Measurements from ENCODE around the gene DCLK2. TPM values are rescaled to one million over a fixed set of nuclear protein-coding genes. Genes with fewer than 3 reads are reported as not detected.

Gene DCLK2
- total and polyA plus RNA-seq, 2 of the 13 experiments (the other 11 are each of a cell fraction or from before 2014, with no cell fraction given): not detected

DNA sequence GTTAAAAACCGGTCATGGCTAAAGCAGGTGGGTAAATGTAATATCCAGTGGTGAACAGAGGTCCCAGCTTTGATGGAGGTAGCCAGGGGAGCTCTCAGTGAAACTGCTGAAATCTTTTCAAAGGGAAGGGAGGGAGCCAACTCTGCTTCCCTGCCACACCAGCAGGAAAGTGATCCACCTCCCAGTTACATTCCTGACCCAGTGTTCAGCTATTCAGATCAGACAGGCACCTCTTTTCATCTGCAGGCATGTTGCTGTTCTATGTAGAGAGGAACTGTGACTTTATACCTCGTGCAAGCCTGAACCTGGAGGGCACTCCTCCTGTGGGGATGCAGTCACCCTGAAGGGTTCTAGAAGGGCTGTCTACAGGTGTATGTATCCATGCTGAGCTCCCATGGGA lies 37.6 kb downstream of the DCLK2 start:
- TF ChIP-seq ZNF530 (CRISPR knock-in tag; IDR thresholded peaks at IDR 0.05; ENCODE audit: low read depth): no peak
- TF ChIP-seq ZIK1 (CRISPR knock-in tag; IDR thresholded peaks at IDR 0.05; ENCODE audit: borderline replicate concordance, low read depth): no peak
- TF ChIP-seq, protein P1, sequence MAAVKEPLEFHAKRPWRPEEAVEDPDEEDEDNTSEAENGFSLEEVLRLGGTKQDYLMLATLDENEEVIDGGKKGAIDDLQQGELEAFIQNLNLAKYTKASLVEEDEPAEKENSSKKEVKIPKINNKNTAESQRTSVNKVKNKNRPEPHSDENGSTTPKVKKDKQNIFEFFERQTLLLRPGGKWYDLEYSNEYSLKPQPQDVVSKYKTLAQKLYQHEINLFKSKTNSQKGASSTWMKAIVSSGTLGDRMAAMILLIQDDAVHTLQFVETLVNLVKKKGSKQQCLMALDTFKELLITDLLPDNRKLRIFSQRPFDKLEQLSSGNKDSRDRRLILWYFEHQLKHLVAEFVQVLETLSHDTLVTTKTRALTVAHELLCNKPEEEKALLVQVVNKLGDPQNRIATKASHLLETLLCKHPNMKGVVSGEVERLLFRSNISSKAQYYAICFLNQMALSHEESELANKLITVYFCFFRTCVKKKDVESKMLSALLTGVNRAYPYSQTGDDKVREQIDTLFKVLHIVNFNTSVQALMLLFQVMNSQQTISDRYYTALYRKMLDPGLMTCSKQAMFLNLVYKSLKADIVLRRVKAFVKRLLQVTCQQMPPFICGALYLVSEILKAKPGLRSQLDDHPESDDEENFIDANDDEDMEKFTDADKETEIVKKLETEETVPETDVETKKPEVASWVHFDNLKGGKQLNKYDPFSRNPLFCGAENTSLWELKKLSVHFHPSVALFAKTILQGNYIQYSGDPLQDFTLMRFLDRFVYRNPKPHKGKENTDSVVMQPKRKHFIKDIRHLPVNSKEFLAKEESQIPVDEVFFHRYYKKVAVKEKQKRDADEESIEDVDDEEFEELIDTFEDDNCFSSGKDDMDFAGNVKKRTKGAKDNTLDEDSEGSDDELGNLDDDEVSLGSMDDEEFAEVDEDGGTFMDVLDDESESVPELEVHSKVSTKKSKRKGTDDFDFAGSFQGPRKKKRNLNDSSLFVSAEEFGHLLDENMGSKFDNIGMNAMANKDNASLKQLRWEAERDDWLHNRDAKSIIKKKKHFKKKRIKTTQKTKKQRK (IDR thresholded peaks at IDR 0.05; ENCODE audit: low read length): no peak
- TF ChIP-seq, protein P2, sequence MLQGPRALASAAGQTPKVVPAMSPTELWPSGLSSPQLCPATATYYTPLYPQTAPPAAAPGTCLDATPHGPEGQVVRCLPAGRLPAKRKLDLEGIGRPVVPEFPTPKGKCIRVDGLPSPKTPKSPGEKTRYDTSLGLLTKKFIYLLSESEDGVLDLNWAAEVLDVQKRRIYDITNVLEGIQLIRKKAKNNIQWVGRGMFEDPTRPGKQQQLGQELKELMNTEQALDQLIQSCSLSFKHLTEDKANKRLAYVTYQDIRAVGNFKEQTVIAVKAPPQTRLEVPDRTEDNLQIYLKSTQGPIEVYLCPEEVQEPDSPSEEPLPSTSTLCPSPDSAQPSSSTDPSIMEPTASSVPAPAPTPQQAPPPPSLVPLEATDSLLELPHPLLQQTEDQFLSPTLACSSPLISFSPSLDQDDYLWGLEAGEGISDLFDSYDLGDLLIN (CRISPR knock-in tag; IDR thresholded peaks at IDR 0.05; ENCODE audit: borderline replicate concordance): no peak
- TF ChIP-seq HOXA5 (CRISPR knock-in tag; IDR thresholded peaks at IDR 0.05): no peak
- TF ChIP-seq NR2C2 (CRISPR knock-in tag; IDR thresholded peaks at IDR 0.05; ENCODE audit: borderline replicate concordance): no peak
- TF ChIP-seq SP2 (CRISPR knock-in tag; IDR thresholded peaks at IDR 0.05): no peak
- no peak for TF ChIP-seq AGO1 (IDR thresholded peaks at IDR 0.05; ENCODE audit: low read depth, low read length, poor library complexity, severe bottlenecking)
- no peak for TF ChIP-seq REL (CRISPR knock-in tag; conservative IDR thresholded peaks at IDR 0.05)
- TF ChIP-seq HNRNPL (IDR thresholded peaks at IDR 0.05; ENCODE audit: low read depth, low read length): no peak
- no peak for TF ChIP-seq EED (CRISPR knock-in tag; IDR thresholded peaks at IDR 0.05)
- no peak for TF ChIP-seq PCBP1 (IDR thresholded peaks at IDR 0.05; ENCODE audit: borderline replicate concordance, low read depth, low read length)
- TF ChIP-seq, protein P3, sequence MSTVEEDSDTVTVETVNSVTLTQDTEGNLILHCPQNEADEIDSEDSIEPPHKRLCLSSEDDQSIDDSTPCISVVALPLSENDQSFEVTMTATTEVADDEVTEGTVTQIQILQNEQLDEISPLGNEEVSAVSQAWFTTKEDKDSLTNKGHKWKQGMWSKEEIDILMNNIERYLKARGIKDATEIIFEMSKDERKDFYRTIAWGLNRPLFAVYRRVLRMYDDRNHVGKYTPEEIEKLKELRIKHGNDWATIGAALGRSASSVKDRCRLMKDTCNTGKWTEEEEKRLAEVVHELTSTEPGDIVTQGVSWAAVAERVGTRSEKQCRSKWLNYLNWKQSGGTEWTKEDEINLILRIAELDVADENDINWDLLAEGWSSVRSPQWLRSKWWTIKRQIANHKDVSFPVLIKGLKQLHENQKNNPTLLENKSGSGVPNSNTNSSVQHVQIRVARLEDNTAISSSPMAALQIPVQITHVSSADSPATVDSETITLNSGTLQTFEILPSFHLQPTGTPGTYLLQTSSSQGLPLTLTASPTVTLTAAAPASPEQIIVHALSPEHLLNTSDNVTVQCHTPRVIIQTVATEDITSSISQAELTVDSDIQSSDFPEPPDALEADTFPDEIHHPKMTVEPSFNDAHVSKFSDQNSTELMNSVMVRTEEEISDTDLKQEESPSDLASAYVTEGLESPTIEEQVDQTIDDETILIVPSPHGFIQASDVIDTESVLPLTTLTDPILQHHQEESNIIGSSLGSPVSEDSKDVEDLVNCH (CRISPR knock-in tag; IDR thresholded peaks at IDR 0.05): no peak
- TF ChIP-seq, protein P4, sequence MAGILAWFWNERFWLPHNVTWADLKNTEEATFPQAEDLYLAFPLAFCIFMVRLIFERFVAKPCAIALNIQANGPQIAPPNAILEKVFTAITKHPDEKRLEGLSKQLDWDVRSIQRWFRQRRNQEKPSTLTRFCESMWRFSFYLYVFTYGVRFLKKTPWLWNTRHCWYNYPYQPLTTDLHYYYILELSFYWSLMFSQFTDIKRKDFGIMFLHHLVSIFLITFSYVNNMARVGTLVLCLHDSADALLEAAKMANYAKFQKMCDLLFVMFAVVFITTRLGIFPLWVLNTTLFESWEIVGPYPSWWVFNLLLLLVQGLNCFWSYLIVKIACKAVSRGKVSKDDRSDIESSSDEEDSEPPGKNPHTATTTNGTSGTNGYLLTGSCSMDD (CRISPR knock-in tag; IDR thresholded peaks at IDR 0.05): no peak
- TF ChIP-seq EZH2 (conservative IDR thresholded peaks at IDR 0.05; ENCODE audit: low read depth, low read length): no peak
- no peak for TF ChIP-seq BCL6 (CRISPR knock-in tag; IDR thresholded peaks at IDR 0.05)
- TF ChIP-seq, protein P5, sequence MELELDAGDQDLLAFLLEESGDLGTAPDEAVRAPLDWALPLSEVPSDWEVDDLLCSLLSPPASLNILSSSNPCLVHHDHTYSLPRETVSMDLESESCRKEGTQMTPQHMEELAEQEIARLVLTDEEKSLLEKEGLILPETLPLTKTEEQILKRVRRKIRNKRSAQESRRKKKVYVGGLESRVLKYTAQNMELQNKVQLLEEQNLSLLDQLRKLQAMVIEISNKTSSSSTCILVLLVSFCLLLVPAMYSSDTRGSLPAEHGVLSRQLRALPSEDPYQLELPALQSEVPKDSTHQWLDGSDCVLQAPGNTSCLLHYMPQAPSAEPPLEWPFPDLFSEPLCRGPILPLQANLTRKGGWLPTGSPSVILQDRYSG (CRISPR knock-in tag; IDR thresholded peaks at IDR 0.05): no peak
- CTCF ChIA-PET (ENCODE audit: low intra/inter-chr PET ratio, low total read pairs): no interaction called here

More for the DNA sequence above, 37.6 kb downstream of the DCLK2 start:
- ATAC-seq: no peak
- Histone ChIP-seq H3K27ac (ENCODE audit: extremely low read length, insufficient read depth, low read length) (no peak overlapping the region), H3K79me2 (ENCODE audit: insufficient read depth, low read length) (no peaks in the 10 kb centered on the region), H3K9me3 (ENCODE audit: low read length) (no peaks in the 10 kb centered on the region), H3K4me3 (replicated peaks in 1 of 3; ENCODE audit: insufficient read depth in 1 of 3, low read depth in 2 of 3, low read length in 3 of 3) (no peak overlapping the region), H2AFZ (ENCODE audit: low read length) (no peak overlapping the region), H4K20me1 (ENCODE audit: insufficient read depth, low read length) (no peaks in the 10 kb centered on the region), H3K36me3 (replicated peaks in 1 of 2; ENCODE audit: control insufficient read depth in 1 of 2, insufficient read depth in 2 of 2, low read length in 2 of 2) (no peaks in the 10 kb centered on the region), H3K4me2 (ENCODE audit: low read depth, low read length) (no peak overlapping the region), H3K27me3 (ENCODE audit: control insufficient read depth in 1 of 2, insufficient read depth in 2 of 2, low read length in 2 of 2) (no peaks in the 10 kb centered on the region), H3K9ac (ENCODE audit: insufficient read depth, low read depth, low read length) (no peak overlapping the region), H3K4me1 (ENCODE audit: insufficient read depth, low read length) (peaks cover 10% of the 10 kb centered on the region)
- DNase-seq (ENCODE audit: low spot score): no peak
- intact Hi-C loops (cut with micrococcal nuclease; ENCODE audit: unreplicated experiment) (no loop called here), in situ Hi-C loops (cut with HindIII; ENCODE audit: extremely low pct_ligation_motif_present, low pct_unique_long_range_greater_than_20kb) (no loop called here)
- no TSS peak for BruUV-seq (replicated peaks)
- POLR2A ChIA-PET: no interaction called here
- no peak for FAIRE-seq
- 0% methylated on average over 2 of the region's 2 CpGs for WGBS (ENCODE audit: low lambda C conversion rate)
